Progenitor cell of endocrine pancreas (in vitro differentiated cells): Measurements from ENCODE around the gene PHOX2A. TPM values are rescaled to one million over a fixed set of nuclear protein-coding genes. Genes with fewer than 3 reads are reported as not detected.
A peak's percentile ranks its signal among the peaks of the same experiment; 100 is the strongest.

Source experiments
- DNase-seq: peaks from one replicate; pipeline ENCODE4 v3.0.0; 2021; ENCODE audit warnings: low spot score; ENCODE audit not compliant: unreplicated experiment
- H3K27ac Mint-ChIP-seq: 2 replicates; pipeline ENCODE4 v1.8.0; 2021; ENCODE audit warnings: mild to moderate bottlenecking, moderate library complexity, mixed read lengths
- H3K27me3 Mint-ChIP-seq: 2 replicates; pipeline ENCODE4 v1.8.0; 2021; ENCODE audit warnings: mixed read lengths
- H3K36me3 Mint-ChIP-seq: 2 replicates; pipeline ENCODE4 v1.8.0; 2022; ENCODE audit warnings: mixed read lengths; ENCODE audit not compliant: insufficient read depth
- H3K4me1 Mint-ChIP-seq: 2 replicates; pipeline ENCODE4 v1.8.0; 2021; ENCODE audit warnings: low read depth, mixed read lengths
- H3K4me3 Mint-ChIP-seq: 2 replicates; pipeline ENCODE4 v1.8.0; 2021; ENCODE audit warnings: low read depth, mild to moderate bottlenecking, moderate library complexity, mixed read lengths
- H3K9me3 Mint-ChIP-seq: 2 replicates; pipeline ENCODE4 v1.8.0; 2021; ENCODE audit warnings: low read depth, mixed read lengths
- total RNA-seq: library from RNA; stranded (reverse); gene quantifications from 2 replicates; pipeline ENCODE4 v1.2.1, GENCODE V29; 2021
- TF ChIP-seq, protein P1 (sequence below): fragments of 200-600 bp; sonication (generic); IDR thresholded peaks from one replicate; pipeline ENCODE4 v1.5.0; 2021; ENCODE audit warnings: antibody characterized with exemption, mild to moderate bottlenecking; ENCODE audit not compliant: unreplicated experiment

Gene PHOX2A
- total RNA-seq, 1 donor from 2014 or later = not detected

DNA sequence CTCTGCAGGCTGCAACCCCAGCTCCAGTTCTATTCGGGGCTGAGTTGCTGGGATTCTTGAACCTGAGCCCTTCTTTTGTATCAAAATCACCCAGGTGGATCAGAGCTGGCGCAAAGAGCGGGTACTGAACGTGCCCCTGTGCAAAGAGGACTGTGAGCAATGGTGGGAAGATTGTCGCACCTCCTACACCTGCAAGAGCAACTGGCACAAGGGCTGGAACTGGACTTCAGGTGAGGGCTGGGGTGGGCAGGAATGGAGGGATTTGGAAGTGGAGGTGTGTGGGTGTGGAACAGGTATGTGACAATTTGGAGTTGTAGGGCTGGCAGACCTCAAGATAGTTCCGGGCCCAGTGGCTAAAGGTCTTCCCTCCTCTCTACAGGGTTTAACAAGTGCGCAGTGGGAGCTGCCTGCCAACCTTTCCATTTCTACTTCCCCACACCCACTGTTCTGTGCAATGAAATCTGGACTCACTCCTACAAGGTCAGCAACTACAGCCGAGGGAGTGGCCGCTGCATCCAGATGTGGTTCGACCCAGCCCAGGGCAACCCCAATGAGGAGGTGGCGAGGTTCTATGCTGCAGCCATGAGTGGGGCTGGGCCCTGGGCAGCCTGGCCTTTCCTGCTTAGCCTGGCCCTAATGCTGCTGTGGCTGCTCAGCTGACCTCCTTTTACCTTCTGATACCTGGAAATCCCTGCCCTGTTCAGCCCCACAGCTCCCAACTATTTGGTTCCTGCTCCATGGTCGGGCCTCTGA lies 48.3 kb downstream of the PHOX2A start:
- no peak for DNase-seq
- Mint-ChIP-seq H3K27ac (peak overlapping the region; percentile 65), H3K27me3 (no peaks in the 10 kb centered on the region), H3K4me1 (peaks cover 10% of the 10 kb centered on the region), H3K36me3 (no peaks in the 10 kb centered on the region), H3K4me3 (no peak overlapping the region), H3K9me3 (no peaks in the 10 kb centered on the region)
- TF ChIP-seq, protein P1, sequence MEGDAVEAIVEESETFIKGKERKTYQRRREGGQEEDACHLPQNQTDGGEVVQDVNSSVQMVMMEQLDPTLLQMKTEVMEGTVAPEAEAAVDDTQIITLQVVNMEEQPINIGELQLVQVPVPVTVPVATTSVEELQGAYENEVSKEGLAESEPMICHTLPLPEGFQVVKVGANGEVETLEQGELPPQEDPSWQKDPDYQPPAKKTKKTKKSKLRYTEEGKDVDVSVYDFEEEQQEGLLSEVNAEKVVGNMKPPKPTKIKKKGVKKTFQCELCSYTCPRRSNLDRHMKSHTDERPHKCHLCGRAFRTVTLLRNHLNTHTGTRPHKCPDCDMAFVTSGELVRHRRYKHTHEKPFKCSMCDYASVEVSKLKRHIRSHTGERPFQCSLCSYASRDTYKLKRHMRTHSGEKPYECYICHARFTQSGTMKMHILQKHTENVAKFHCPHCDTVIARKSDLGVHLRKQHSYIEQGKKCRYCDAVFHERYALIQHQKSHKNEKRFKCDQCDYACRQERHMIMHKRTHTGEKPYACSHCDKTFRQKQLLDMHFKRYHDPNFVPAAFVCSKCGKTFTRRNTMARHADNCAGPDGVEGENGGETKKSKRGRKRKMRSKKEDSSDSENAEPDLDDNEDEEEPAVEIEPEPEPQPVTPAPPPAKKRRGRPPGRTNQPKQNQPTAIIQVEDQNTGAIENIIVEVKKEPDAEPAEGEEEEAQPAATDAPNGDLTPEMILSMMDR = no peak

DNA sequence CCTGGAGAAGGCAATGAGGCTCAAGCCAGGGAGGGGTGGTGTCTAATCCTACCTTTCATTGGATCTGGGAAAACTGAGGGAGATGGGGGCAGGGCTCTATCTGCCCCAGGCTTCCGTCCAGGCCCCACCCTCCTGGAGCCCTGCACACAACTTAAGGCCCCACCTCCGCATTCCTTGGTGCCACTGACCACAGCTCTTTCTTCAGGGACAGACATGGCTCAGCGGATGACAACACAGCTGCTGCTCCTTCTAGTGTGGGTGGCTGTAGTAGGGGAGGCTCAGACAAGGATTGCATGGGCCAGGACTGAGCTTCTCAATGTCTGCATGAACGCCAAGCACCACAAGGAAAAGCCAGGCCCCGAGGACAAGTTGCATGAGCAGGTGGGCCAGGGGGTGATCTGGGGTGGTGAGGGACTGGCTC lies 52.0 kb downstream of the PHOX2A start, which contains the start of gene FOLR1:
Gene FOLR1 (plus strand): TSS at position 180 of the 421 bp plus-strand sequence. CDS start 34 bp downstream, at position 214.
- Mint-ChIP-seq H3K4me1 (peaks cover 20% of the 10 kb centered on the region), H3K9me3 (no peaks in the 10 kb centered on the region), H3K27me3 (no peaks in the 10 kb centered on the region), H3K27ac (peak within 1 kb of the TSS; percentile 73), H3K36me3 (no peaks in the 10 kb centered on the region), H3K4me3 (no peak within 1 kb of the TSS)
- TF ChIP-seq, protein P1 = no peak
- no peak for DNase-seq

DNA sequence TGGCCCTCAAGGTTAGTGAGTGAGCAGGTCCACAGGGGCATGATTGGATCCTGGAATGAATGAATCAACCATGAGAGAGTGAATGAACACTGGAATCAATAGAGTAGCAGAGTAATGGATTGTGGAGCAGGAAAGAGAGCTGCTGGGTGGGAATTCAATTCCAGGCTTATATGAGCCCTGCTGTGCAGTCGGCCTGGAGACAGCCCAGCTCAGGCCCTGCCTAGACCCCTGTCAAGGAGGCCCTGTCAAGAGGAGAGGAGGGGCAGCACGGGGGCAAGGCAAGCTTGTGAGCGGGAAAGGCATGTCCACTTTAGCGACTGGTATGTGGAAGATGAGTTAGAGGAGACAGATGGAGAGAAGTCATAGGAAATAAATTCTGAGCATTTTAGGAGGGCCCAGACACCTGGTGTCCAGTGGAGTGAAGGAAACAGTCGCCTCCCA lies 53.3 kb downstream of the PHOX2A start:
- no peak for DNase-seq
- H3K27ac Mint-ChIP-seq = no peak overlapping the region
- TF ChIP-seq, protein P1 = no peak
- no peaks in the 10 kb centered on the region for H3K36me3 Mint-ChIP-seq
- H3K27me3 Mint-ChIP-seq = no peaks in the 10 kb centered on the region
- H3K9me3 Mint-ChIP-seq = no peaks in the 10 kb centered on the region
- no peak overlapping the region for H3K4me3 Mint-ChIP-seq
- peaks cover 18% of the 10 kb centered on the region for H3K4me1 Mint-ChIP-seq

DNA sequence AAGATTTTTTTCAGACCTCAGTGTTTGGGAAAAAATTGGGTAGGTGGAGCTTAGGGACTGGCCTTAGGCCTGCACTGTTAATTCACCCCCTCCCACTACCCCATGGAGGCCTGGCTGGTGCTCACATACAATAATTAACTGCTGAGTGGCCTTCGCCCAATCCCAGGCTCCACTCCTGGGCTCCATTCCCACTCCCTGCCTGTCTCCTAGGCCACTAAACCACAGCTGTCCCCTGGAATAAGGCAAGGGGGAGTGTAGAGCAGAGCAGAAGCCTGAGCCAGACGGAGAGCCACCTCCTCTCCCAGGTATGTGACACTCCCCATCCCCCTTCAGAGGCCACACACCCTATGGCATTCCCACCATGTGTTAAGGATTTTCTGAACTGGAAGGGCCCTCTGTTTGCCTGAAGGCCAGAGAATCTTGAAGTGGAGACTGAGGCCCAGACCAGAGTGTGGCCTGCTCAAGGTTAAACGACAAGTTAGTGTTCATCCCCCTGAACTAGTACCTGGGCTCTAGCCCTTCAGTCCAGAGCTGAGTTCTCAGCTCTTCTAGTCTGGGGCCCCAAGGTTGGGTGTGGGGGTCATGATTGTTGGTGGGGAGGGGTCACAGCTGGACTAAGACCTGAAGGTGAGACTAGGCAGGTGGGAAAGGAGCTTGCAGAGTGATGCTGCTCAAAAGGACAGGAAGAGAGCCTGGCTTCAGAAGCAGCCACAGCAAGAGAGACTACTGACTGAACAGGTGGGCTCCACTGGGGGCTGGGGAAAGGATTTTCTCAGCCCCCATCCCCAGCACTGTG lies 54.3 kb downstream of the PHOX2A start:
- Mint-ChIP-seq H3K4me3 (no peak overlapping the region), H3K9me3 (no peaks in the 10 kb centered on the region), H3K27ac (no peak overlapping the region), H3K36me3 (no peaks in the 10 kb centered on the region), H3K27me3 (no peaks in the 10 kb centered on the region), H3K4me1 (peaks cover 18% of the 10 kb centered on the region)
- TF ChIP-seq, protein P1 = no peak
- DNase-seq = no peak

Other genes starting within 250 kb of the PHOX2A start
- gene IL18BP, start 245.3 kb downstream of the PHOX2A start, total RNA-seq = 19.8 and 20.1 TPM in 2 replicates
- 238 and 255 TPM in 2 replicates for gene NUMA1, start 163.6 kb downstream of the PHOX2A start, total RNA-seq
- gene LRRC51, start 163.3 kb downstream of the PHOX2A start, total RNA-seq = 12.4 and 14.9 TPM in 2 replicates
- gene LAMTOR1, start 140.9 kb downstream of the PHOX2A start, total RNA-seq = 84.9 and 85.4 TPM in 2 replicates
- not detected in 2 replicates for gene TOMT, start 138.3 kb downstream of the PHOX2A start, total RNA-seq
- gene ANAPC15, start 131.5 kb downstream of the PHOX2A start, total RNA-seq = 56.1 and 61.3 TPM in 2 replicates
- gene FOLR3, start 108.5 kb downstream of the PHOX2A start, total RNA-seq = 0.98 TPM in 1 of 2 replicates, not detected in the other
- gene FOLR1, start 52.0 kb downstream of the PHOX2A start, total RNA-seq = 5.6 and 6.4 TPM in 2 replicates
- not detected in 2 replicates for gene FOLR2, start 27.4 kb downstream of the PHOX2A start, total RNA-seq
- gene INPPL1, start 19.4 kb downstream of the PHOX2A start, total RNA-seq = 389 and 394 TPM in 2 replicates
- gene CLPB, start 190.4 kb upstream of the PHOX2A start, total RNA-seq = 19.5 and 21.1 TPM in 2 replicates